ENCODE results near the gene ARHGAP25. TPM values are rescaled to one million over a fixed set of nuclear protein-coding genes. Genes with fewer than 3 reads are reported as not detected.

The ARHGAP25 gene
- total RNA-seq, 1 experiment from 2014 or later: not detected

- no peak for DNase-seq (ENCODE audit: low read depth)
Observed at GRCh38 chr2:68742626-68743415, 8.2 kb downstream of the ARHGAP25 start.

- DNase-seq (ENCODE audit: low read depth): no peak
Observed at GRCh38 chr2:68743531-68743930, 8.9 kb downstream of the ARHGAP25 start.

- no peak for DNase-seq (ENCODE audit: low read depth)
Observed at GRCh38 chr2:68744366-68744912, 9.8 kb downstream of the ARHGAP25 start.

DNA sequence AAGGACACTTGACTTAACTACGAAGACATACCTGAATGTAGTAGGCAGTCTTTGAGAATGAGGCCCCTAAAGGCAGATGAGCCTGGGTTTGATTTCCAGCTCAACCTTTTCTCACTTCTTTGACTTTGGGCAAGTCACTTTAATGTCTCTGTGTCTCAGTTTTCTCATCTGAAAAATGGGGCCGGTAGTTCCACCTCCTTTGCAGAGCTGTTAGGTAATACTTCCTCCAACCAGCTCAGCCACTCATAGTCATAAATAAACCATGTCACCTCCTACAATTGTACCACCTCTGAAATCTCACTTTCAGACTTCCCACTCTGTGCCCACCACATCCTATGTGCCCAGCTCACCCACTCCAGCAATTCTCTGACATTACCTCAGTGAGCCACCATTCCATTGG is 10.4 kb downstream of the ARHGAP25 start:
- no peak for DNase-seq (ENCODE audit: low read depth)

GRCh38 chr2:68746408-68746807 is 11.8 kb downstream of the ARHGAP25 start:
- DNase-seq (ENCODE audit: low read depth): no peak

DNA sequence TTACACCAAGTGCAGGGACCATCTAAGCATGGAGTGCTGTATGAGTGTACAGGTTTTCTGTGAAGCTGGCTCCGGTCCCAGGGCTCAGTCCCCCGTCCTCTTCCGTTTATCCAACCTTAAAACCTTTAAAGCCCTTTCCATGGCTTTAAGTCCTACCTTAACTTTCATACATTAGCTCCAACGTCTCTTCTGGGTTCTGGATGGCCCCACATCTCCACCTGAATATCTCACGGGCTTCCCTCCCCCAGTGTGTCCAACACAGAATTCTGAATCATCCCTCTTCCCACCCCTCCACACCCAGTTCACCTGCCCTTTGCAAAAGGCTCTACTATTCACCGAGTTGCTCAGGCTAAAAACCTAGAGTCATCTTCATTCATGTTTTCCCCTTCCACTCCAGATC is 12.8 kb downstream of the ARHGAP25 start:
- no peak for DNase-seq (ENCODE audit: low read depth)

DNA sequence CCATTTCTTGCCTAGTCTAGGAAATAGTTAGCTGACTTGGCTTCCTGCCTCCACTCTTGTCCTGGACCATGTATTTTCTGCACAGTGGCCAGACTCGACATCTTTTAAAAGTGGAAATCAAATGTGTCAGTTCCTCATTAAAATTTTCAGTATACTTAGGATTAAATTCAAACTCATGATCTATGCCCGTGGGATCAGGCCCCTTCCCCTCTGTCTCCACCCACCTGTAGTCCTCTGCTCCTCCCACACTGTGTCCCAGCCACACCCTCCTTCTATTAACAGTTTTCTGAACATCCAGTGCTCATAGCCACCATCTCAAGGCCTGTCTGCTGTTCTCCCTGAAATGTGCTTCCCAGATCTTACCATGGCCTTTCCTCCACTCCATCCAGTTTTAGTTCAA is 13.3 kb downstream of the ARHGAP25 start:
- no peak for DNase-seq (ENCODE audit: low read depth)

- DNase-seq (ENCODE audit: low read depth): no peak
Observed at GRCh38 chr2:68748568-68748967, 14.0 kb downstream of the ARHGAP25 start.

DNA sequence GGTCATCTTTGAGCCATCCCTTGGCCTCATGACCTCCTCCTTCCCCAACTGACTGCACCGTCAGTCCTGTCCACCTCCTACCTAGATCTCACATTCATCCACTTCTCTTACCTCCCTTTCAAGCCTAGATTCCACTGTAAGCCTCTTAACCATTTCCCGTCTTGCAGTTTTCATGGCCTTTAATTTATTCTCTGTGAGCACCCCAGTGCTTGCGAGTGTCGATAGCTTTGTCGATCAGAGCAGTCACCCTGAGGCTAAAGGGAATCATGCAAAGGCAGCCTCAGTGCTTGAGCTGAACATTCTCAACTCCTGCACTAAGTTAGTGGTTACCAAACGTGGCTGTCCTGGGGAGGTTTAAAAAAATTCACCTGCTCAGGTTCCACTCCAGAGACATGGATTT is 14.7 kb downstream of the ARHGAP25 start:
- no peak for DNase-seq (ENCODE audit: low read depth)

GRCh38 chr2:68750592-68751396 is 16.2 kb downstream of the ARHGAP25 start:
- DNase-seq (ENCODE audit: low read depth): no peak

DNA sequence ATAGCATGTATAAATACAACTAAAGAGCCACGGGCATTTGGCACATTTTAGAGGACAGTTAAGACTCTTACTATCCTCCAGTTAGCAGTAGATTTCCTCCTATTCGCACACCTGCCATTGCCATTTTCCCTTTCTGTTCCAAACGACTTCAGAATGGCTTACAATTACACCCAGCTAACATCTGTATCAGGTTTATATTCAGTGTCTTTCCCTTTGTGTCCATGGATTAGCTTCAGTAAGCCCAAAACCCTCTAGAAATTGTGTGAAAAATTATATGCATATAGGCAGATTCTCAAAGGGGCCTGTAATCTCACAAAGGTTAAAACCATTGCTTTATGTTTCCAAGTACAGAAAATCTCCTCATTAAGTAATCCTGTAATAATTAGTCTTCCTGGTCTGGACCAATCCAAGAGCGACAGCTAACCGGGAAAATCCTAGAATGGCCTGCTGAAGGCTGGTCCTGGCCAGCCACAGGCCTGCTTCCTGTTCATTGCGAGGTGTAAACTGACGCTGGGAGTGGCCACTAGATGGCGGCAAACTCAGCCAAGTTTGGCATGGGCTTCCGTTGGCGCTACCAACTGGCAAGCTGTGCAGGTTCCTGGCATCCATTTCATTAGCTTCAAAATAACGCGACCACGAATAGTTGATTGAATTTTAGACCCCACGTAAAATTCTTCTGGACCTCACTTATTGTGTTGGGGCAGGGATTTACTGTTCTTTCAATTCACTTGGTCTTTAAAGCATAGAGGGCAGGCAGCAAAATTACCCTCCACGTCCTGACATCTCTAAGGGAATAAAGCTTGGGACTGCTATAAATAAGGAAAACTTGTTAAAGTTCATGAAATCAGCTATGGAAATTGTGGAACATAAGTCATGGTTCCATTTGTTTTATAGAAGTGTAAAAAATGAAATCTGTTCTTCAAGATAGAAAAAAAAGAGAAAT is 17.1 kb downstream of the ARHGAP25 start:
- DNase-seq (ENCODE audit: low read depth): peak; percentile 86

GRCh38 chr2:68753318-68753717 is 18.7 kb downstream of the ARHGAP25 start:
- no peak for DNase-seq (ENCODE audit: low read depth)

DNA sequence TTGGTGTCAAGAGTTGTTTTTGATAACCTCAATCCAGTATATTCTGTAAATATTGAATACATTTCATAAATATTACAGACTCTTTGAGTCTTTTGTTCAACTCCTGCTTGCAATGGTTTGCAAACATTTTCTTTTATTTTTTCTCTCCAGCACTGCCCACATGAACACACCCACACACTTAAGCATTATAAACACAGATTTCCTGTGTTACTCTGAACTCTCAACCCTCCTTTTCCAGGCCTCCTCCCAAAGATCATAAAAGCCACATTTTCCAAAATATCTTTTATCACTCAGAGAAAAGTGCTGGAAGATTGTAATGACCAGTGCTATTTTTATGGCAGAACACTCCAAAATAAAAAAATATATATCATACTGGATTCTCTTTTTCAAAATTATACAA is 20.5 kb downstream of the ARHGAP25 start:
- no peak for DNase-seq (ENCODE audit: low read depth)

DNA sequence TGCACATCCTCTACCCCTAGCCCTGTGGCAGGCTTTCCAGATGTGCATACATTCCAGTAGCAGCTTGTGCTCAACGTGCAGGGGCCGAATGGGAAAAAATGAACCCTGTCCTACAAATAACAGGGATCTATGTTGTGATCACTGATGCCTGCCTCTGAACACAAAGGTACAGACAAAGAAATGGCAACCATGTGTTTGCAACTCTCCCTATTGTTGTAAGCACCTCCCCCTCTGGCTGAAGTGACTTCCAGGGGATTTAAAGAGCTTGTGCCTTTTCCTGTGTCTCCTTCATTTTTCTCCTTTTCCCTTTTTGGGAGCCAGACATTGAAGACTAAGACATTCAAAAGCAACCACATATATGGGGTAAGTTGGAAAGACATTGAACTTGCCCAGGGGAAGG is 21.6 kb downstream of the ARHGAP25 start:
- no peak for DNase-seq (ENCODE audit: low read depth)

DNA sequence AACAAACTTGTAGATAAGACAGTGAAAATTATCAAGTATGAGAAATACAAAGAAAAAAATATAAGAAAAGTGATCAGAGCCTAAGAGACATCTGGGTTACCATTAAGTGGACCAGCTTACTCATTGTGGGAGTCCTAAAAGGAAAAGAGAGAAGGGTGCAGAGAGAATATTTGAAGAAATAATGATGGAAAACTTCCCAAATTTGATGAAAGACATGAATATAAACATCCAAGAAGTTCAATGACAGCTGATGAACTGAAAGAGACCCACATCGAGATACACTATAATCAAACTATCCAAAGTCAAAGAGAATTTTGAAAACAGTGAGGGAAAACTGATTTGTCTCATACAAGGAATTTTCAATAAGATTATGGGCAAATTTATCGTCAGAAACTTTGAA is 22.5 kb downstream of the ARHGAP25 start:
- DNase-seq (ENCODE audit: low read depth): no peak

DNA sequence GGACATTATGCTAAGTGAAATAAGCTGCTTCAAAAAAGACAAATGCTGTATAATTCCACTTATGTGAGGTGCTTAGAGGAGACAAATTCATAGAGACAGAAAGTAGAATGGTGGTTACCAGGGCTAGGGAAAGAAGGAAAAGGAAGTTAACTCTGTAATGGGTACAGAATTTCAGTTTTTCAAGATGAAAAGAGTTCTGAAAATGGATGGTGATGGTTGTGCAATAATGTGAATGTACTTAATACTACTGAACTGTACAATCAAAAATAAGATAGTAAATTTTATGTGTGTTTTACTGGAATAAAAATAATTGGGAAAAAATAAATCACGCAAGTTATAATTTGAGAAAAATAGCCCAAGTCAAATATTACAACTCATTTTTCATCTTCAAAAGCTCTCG is 27.5 kb downstream of the ARHGAP25 start:
- no peak for DNase-seq (ENCODE audit: low read depth)

GRCh38 chr2:68762665-68763064 is 28.1 kb downstream of the ARHGAP25 start:
- no peak for DNase-seq (ENCODE audit: low read depth)

GRCh38 chr2:68764041-68764805 is 29.6 kb downstream of the ARHGAP25 start:
- no peak for DNase-seq (ENCODE audit: low read depth)

DNA sequence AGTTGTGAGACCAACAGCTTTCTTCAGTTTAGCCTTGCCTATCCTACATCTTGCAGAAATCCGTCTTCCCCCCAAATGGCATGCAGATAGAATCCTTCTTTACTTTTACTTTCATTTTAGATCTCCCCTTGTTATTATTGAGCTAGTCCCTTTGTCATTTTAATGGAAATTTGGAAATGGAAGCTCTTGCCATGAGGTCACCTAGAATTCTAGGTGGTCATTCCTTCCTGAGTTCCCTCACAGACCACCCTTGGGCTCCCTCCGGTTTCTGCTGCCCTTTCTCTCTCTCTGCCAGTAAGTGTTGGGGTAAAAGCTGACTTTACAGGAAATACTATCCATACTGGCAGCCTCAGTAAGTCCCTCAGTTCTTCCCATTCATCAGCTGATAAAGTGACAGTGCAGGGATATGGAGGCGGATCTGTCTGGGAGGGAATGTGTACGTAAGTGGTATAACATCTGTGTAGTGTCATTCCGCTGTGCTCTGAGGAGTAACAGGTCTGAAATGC is 30.2 kb downstream of the ARHGAP25 start:
- no peak for DNase-seq (ENCODE audit: low read depth)

- DNase-seq (ENCODE audit: low read depth): peak; percentile 41
Observed at GRCh38 chr2:68765739-68766375, 31.2 kb downstream of the ARHGAP25 start.
